ENCODE data around the gene RBM43. TPM values are rescaled to one million over a fixed set of nuclear protein-coding genes. Genes with fewer than 3 reads are reported as not detected.

Gene RBM43
- total and polyA plus RNA-seq, 9 of the 15 experiments (the other 6 are each of a cell fraction or from before 2014, with no cell fraction given): 1.3 to 6.9 (median 3.8) TPM

DNA sequence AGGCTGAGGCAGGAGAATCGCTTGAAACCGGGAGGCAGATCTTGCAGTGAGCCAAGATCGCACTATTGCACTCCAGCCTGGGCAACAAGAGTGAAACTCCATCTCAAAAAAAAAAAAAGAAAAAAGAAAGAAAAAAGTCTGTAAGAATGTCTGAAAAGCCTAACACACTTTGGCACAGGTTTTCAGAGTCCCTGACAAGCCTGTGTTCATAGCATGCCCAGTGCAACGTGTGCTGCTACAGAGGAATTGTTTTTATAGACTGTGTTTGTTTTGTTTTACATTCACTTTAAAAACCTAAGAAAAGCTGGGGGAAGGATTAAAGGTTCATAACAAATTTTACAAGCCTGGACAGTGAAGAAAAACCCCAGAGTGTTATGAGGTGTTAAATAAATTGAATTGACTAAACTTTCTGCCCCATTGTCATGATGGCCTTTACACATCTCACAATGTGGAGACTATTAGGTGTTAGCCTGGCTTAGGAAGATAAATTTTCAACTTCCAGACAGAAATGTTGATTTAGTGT lies 55.2 kb downstream of the RBM43 start:
- in situ Hi-C loops (cut with MboI): no loop called here
- 2% methylated on average over 4 of the region's 4 CpGs for WGBS (ENCODE audit: insufficient coverage, low coverage, missing lambda C conversion rate)
- ATAC-seq (no peak), DNase-seq (ENCODE audit: extremely low read depth in 1 of 4, low spot score in 3 of 4) (no peak), FAIRE-seq (no peak)
- H3K9ac ChIP-seq (ENCODE audit: insufficient read depth in 1 of 2, low read depth in 2 of 2, low read length in 2 of 2): no peak overlapping the region
- H3K4me2 ChIP-seq (ENCODE audit: insufficient read depth, low read length): no peak overlapping the region
- BruUV-seq (replicated peaks): no TSS peak
- ChIA-PET CTCF (ENCODE audit: low intra/inter-chr PET ratio) (no interaction called here), POLR2A (interaction anchor here (1.0 kb wide), 1 partner anchor 18 kb away, joined by 3 read pairs; no protein-coding TSS in a partner anchor)
- no peaks in the 10 kb centered on the region for H3K9me1 ChIP-seq (ENCODE audit: control insufficient read depth, insufficient read depth, low read length)
- H3K27me3 ChIP-seq (ENCODE audit: control insufficient read depth in 2 of 2, insufficient read depth in 2 of 2, low read length in 2 of 2): peaks cover 0 to 4% of the 10 kb centered on the region in 2 experiments; a peak in 2 of 5 replicates
- H3K36me3 ChIP-seq (ENCODE audit: control insufficient read depth, insufficient read depth, low read length): no peaks in the 10 kb centered on the region
- no peaks in the 10 kb centered on the region for H3K79me2 ChIP-seq (ENCODE audit: control insufficient read depth, insufficient read depth, low read length)
- H2AFZ ChIP-seq (ENCODE audit: low read depth, low read length): no peak overlapping the region
- H3K4me3 ChIP-seq: no peak overlapping the region
- intact Hi-C loops (cut with micrococcal nuclease): no loop called here
- no peaks in the 10 kb centered on the region for H3K9me3 ChIP-seq (replicated peaks; ENCODE audit: control insufficient read depth, insufficient read depth, low read depth, low read length)
- no peaks in the 10 kb centered on the region for H4K20me1 ChIP-seq (replicated peaks; ENCODE audit: control insufficient read depth, insufficient read depth, low read length)
- no peak overlapping the region for H3K27ac ChIP-seq (ENCODE audit: extremely low read depth, low read depth, low read length)
- H3K4me1 ChIP-seq (replicated peaks in 1 of 2; ENCODE audit: control insufficient read depth in 2 of 2, insufficient read depth in 2 of 2, low read length in 2 of 2): no peaks in the 10 kb centered on the region
- TF ChIP-seq ZNF165 (CRISPR knock-in tag; IDR thresholded peaks at IDR 0.05; ENCODE audit: borderline replicate concordance): no peak
- no peak for TF ChIP-seq ZNF316 (IDR thresholded peaks at IDR 0.05)
- no peak for TF ChIP-seq SIN3A (IDR thresholded peaks at IDR 0.05; ENCODE audit: borderline replicate concordance in 2 of 2, control insufficient read depth in 1 of 2, low read depth in 2 of 2, low read length in 2 of 2)
- TF ChIP-seq TCF7L2 (IDR thresholded peaks at IDR 0.05; ENCODE audit: low read depth, low read length): no peak
- no peak for TF ChIP-seq NCOA1 (IDR thresholded peaks at IDR 0.05; ENCODE audit: low read depth)
- no peak for TF ChIP-seq MTA1 (IDR thresholded peaks at IDR 0.05; ENCODE audit: borderline replicate concordance)
- TF ChIP-seq NR2F6 (CRISPR knock-in tag; IDR thresholded peaks at IDR 0.05): no peak
- TF ChIP-seq, protein P1, sequence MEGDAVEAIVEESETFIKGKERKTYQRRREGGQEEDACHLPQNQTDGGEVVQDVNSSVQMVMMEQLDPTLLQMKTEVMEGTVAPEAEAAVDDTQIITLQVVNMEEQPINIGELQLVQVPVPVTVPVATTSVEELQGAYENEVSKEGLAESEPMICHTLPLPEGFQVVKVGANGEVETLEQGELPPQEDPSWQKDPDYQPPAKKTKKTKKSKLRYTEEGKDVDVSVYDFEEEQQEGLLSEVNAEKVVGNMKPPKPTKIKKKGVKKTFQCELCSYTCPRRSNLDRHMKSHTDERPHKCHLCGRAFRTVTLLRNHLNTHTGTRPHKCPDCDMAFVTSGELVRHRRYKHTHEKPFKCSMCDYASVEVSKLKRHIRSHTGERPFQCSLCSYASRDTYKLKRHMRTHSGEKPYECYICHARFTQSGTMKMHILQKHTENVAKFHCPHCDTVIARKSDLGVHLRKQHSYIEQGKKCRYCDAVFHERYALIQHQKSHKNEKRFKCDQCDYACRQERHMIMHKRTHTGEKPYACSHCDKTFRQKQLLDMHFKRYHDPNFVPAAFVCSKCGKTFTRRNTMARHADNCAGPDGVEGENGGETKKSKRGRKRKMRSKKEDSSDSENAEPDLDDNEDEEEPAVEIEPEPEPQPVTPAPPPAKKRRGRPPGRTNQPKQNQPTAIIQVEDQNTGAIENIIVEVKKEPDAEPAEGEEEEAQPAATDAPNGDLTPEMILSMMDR (IDR thresholded peaks at IDR 0.05 in 2 of 3, conservative IDR thresholded peaks at IDR 0.05 in 1 of 3; ENCODE audit: insufficient read depth in 2 of 3, low read depth in 1 of 3, low read length in 3 of 3): no peak
- no peak for TF ChIP-seq KDM1A (IDR thresholded peaks at IDR 0.05)
- TF ChIP-seq, protein P2, sequence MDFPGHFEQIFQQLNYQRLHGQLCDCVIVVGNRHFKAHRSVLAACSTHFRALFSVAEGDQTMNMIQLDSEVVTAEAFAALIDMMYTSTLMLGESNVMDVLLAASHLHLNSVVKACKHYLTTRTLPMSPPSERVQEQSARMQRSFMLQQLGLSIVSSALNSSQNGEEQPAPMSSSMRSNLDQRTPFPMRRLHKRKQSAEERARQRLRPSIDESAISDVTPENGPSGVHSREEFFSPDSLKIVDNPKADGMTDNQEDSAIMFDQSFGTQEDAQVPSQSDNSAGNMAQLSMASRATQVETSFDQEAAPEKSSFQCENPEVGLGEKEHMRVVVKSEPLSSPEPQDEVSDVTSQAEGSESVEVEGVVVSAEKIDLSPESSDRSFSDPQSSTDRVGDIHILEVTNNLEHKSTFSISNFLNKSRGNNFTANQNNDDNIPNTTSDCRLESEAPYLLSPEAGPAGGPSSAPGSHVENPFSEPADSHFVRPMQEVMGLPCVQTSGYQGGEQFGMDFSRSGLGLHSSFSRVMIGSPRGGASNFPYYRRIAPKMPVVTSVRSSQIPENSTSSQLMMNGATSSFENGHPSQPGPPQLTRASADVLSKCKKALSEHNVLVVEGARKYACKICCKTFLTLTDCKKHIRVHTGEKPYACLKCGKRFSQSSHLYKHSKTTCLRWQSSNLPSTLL (IDR thresholded peaks at IDR 0.05): no peak
- no peak for TF ChIP-seq DMBX1 (CRISPR knock-in tag; IDR thresholded peaks at IDR 0.05; ENCODE audit: borderline replicate concordance)

All from K562 (cell line).